NCI-H1092 (cell line): Measurements from ENCODE around the gene GREB1.

ENCODE experiments used
- DNase-seq: peaks from one replicate; lab custom pipeline; 2025; lab: John Stamatoyannopoulos, UW

The GREB1 gene

GRCh38 chr2:11579867-11580659 lies 46.2 kb downstream of the GREB1 start:
- no peak for DNase-seq

DNA sequence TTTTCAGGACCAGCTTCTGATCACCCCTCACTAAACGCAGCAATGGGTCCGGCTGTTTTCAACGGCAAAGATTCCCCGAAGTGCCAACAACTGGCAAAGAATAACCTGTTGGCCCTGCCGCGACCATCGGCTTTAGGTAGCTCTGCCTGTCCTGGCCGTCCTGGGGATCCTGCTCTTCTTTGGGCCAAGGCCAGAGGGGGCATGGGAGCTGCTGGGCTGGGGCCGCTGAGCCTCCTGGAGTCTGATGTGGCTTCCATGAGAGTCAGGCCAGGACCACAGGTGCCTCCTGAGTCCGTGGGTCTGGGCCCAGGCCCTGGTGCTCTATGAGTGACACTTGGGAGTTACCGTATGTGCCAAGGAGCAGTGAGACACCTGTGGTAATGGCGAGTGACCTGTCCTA lies 46.9 kb downstream of the GREB1 start:
- no peak for DNase-seq

- DNase-seq: no peak
Measured at GRCh38 chr2:11581124-11581796, 47.4 kb downstream of the GREB1 start.

GRCh38 chr2:11581797-11582611 lies 48.2 kb downstream of the GREB1 start:
- no peak for DNase-seq

DNA sequence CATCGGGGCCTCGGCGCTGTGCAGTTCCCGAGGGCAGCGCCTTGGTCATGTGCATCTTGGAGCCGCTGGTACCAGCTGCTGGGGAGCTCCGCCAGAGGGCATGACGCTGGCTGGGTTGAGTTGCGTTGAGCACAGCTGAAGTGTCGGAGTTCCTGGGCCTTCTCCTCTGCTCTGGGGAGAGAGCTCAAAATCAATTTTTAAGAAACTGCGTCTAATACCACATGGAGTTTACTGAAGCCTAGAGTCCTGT lies 48.7 kb downstream of the GREB1 start:
- no peak for DNase-seq

DNA sequence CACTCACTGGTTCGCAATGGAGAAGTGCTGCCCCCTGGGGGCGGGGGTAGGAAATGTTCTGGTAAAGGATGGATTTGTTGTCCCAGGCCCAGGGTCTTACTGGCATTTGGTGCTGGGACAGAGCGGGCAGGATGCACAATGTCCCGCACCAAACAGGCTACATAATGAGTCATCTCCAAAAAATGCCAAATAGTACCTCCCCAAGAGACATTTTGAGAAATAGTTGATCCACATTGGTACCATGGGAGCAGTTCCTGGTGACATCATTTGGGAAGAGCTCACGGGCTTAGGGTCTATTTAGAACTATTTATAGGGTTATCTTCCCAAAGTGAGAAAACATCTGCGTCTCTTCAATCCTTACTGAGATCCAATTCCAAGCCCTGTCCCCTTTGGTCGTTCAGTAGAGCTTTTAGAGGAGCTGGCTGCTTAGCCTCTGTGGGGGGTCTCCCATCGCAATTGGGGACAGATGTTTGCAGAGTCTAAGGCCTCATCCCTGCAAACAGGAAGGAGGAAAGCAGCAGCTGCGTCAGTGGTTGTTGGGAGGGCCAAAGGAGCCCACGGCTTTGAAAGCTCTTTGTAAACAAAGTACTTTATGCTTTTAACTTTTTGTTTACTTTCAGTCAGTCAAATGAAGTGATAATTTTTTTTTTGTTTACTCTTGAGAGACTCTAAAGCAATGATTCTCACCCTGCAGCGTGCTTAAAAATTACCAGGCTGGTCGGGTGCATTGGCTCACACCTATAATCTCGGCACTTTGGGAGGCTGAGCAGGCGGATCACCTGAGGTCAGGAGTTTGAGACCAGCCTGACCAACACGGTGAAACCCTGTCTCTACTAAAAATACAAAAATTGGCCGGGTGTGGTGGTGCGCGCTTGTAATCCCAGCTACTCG lies 49.3 kb downstream of the GREB1 start:
- DNase-seq: peak; percentile 28

GRCh38 chr2:11583840-11584524 lies 50.1 kb downstream of the GREB1 start:
- peak; percentile 44 for DNase-seq

GRCh38 chr2:11584525-11585056 lies 50.7 kb downstream of the GREB1 start:
- no peak for DNase-seq

- no peak for DNase-seq
Measured at GRCh38 chr2:11585071-11585470, 51.2 kb downstream of the GREB1 start.

DNA sequence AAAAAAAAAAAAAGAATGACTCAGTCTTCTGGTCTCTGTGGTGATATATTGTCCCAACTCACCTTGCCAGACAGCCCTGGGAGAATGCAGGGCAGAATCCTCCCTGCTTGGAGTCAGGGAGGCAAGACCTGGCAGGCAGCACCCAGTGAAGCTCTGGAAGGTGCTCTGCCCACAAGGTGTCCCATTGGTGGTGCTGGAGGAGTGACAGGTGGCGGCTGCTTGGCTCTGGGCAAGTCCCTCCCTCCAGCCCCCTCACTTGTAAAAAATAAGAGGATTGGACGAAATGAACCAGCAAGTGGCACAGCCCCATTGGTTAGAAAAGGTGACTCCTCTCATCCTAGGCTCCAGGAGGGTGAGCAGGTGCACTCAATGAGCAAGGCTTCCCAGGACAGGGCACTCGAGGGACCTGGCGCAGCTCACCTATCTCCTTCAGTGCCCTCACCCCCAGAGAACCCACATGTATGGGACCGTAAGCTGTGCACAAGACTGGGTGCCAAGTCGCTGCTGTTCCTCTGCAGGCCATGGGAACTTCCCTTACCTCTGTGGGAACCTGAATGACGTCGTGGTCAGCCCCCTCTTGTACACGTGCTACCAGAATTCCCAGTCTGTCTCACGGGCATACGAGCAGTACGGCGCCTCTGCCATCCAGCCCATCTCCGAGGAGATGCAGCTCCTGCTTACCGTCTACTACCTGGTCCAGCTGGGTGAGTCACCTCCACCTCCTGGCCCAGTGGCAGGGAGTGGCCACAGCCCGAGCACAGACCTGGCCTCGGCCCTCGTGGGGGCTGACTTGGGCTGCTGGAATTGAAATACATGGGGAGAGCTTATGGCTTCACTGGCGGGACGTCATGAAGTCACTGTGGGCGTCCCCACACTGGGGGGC lies 54.6 kb downstream of the GREB1 start:
- DNase-seq: no peak

GRCh38 chr2:11589316-11589940 lies 55.6 kb downstream of the GREB1 start:
- DNase-seq: no peak

GRCh38 chr2:11590193-11590592 lies 56.3 kb downstream of the GREB1 start:
- no peak for DNase-seq

- no peak for DNase-seq
Measured at GRCh38 chr2:11591091-11591490, 57.2 kb downstream of the GREB1 start.

- DNase-seq: no peak
Measured at GRCh38 chr2:11592671-11593574, 59.1 kb downstream of the GREB1 start.

GRCh38 chr2:11596801-11597200 lies 63.0 kb downstream of the GREB1 start:
- no peak for DNase-seq

DNA sequence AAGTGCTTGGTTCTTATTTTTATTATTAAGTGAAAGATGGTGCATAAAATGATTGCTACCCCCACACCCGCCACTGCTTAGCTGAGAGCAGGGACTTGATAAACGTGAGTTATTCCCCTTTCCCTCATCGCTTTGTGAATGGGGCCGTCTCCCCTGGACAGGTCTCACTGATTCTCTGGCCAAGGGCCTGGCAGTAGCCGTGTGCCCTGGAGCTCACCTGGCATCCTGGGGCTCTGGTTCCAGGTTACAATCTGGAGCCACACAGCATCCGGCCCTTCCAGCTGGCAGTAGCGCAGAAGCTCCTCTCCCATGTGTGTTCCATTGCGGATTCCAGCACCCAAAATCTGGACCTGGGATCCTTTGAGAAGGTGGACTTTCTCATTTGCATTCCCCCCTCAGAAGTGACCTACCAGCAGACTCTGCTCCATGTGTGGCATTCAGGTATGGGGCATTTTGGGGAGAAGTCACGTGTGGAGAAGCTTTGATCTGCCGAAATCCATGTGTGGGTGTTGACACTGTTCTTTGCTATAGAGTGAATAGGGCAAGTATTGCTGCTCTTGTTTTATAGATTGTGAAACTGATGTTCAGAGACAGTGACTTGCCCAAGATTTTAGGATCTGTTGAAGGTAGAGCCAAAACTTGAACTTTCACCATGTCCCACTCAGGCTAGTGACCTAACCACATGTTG lies 63.8 kb downstream of the GREB1 start:
- no peak for DNase-seq

DNA sequence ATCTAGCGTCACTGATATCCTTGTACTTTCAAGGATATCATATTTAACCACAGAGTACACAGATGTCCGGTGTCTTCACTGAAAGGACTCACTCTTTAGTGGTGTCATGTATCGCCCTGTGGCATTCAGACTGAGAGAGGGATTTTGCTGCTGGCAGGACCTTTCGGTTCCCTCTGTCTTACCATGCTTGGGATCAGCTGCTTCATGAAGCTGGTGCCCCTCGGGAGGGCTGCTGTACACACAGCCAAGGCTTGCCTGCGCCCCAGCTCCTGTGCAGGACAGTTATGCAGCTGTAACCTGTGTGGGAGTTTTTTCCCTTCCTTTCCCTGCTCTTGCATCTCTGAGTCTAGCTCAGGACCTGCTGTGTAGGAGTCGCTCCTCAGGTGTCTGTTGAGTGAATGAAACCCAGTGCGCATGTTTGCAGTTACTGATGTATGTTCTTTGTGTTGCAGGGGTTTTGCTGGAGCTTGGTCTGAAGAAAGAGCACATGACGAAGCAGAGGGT lies 64.4 kb downstream of the GREB1 start:
- no peak for DNase-seq
